Mucosa of stomach (tissue), 1 donor: ENCODE data around the gene BTF3.

Experiments
- H3K27me3 ChIP-seq: one replicate; pipeline ENCODE4 v1.7.0; 2013; ENCODE audit warnings: mild to moderate bottlenecking, low read length; ENCODE audit not compliant: control insufficient read depth, insufficient read depth
- H3K36me3 ChIP-seq: one replicate; pipeline ENCODE4 v1.7.0; 2013; ENCODE audit warnings: low read length; ENCODE audit not compliant: control insufficient read depth, insufficient read depth
- H3K4me1 ChIP-seq: one replicate; pipeline ENCODE4 v1.7.0; 2013; ENCODE audit warnings: mild to moderate bottlenecking, low read length; ENCODE audit not compliant: control insufficient read depth, insufficient read depth
- H3K4me3 ChIP-seq: one replicate; pipeline ENCODE4 v1.7.0; 2013; ENCODE audit warnings: low read length
- H3K9ac ChIP-seq: one replicate; pipeline ENCODE4 v1.7.0; 2013; ENCODE audit warnings: mild to moderate bottlenecking, low read length, moderate library complexity
- H3K9me3 ChIP-seq: one replicate; pipeline ENCODE4 v1.7.0; 2013; ENCODE audit warnings: mild to moderate bottlenecking, low read length, moderate library complexity; ENCODE audit not compliant: control insufficient read depth
- donor health status: Pancreatic carcinoma.

Gene BTF3

DNA sequence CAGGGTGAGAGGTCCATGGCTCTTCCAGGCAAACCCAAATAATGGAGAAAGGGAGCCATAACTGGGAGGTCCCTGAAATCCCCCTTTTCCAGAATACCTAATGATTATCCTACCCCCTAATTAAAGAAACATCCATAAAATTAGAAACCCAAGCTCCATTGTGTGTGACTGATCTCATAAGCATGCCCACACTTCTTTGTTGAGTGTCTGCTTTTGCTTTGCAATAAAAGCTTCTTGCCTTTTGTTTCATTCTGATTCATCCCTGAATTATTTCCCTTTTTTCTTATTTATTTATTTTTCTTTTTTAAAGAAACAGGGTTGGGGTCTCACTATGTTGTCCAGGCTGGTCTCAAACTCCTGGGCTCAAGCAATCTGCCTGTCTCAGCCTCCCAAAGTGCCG lies 33.1 kb downstream of the BTF3 start:
- Histone ChIP-seq H3K9me3 (no peaks in the 10 kb centered on the region), H3K4me3 (no peak overlapping the region), H3K9ac (no peak overlapping the region)

DNA sequence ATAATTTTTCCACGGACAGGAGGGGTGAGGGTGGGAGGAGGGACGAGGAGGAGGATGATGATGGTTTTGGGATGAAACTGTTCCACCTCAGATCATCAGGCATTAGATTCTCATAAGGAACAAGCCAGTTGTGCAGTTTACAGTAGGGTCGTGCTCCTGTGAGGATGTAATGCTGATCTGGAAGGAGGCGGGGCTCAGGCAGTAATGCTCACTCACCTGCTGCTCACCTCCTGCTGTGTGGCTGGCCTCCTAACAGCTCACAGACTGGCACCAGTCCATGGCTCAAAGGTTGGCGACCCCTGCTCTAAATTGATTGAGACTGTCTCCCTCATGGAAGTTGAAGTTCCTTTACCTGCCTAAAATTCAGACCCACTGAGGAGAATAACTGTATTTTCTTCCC lies 34.0 kb downstream of the BTF3 start:
- Histone ChIP-seq H3K36me3 (no peaks in the 10 kb centered on the region), H3K4me3 (no peak overlapping the region), H3K9ac (no peak overlapping the region), H3K27me3 (no peaks in the 10 kb centered on the region), H3K4me1 (no peaks in the 10 kb centered on the region), H3K9me3 (no peaks in the 10 kb centered on the region)

More for the DNA sequence above, 33.1 kb downstream of the BTF3 start:
- Histone ChIP-seq H3K36me3 (no peaks in the 10 kb centered on the region), H3K27me3 (no peaks in the 10 kb centered on the region), H3K4me1 (peaks cover 4% of the 10 kb centered on the region)

DNA sequence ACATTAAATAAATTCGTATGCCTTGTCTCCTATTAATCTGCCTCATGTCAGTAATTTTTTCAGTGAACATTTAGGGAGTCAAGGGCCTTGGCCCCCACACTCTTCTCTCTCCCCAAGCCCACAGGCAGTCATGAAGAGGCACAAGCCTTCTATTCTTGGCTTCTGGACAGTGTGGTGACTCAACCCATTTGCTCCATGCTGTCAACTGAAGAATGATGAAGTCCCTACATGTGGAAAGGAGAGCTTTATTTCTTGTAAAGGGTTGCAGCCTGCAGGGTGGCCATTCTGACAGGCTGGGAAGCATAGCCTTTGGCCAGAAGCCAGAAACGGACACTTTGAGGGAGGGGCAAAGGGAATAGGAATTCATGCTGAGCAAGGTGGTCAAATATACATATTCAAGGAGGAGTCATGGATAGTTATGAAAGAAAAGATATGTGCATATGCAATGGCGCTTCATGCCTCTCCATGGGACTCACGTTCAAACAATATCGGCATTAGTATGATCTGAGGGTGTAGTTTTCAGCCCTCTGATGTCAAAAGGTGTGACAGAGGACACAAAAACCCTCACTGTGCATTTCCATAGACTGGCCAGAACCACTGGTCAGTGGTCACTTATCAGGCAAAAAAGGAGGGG lies 35.9 kb downstream of the BTF3 start:
- Histone ChIP-seq H3K27me3 (no peaks in the 10 kb centered on the region), H3K4me3 (no peak overlapping the region), H3K9ac (no peak overlapping the region), H3K36me3 (no peaks in the 10 kb centered on the region), H3K9me3 (no peaks in the 10 kb centered on the region), H3K4me1 (no peaks in the 10 kb centered on the region)

DNA sequence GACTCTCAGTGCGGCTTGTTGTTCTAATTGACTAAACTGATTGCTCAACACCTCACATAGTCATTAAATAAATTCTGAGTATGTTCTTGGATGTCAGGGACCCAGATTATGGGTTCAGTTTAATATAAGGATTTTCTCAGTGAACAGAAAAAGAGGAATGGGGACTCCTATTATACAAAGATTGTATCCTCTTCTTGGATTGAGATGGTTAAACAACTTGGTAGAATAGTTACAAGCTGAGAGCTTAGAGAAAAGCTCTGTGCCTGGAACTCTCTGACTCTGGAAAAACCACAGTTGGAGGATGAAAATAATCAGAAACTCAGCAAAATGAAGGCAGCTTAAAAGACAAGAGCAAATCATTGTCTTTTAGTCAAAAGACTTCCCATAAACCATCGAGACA lies 36.7 kb downstream of the BTF3 start:
- Histone ChIP-seq H3K27me3 (no peaks in the 10 kb centered on the region), H3K9ac (no peak overlapping the region), H3K4me3 (no peak overlapping the region), H3K4me1 (no peaks in the 10 kb centered on the region), H3K9me3 (no peaks in the 10 kb centered on the region), H3K36me3 (no peaks in the 10 kb centered on the region)

DNA sequence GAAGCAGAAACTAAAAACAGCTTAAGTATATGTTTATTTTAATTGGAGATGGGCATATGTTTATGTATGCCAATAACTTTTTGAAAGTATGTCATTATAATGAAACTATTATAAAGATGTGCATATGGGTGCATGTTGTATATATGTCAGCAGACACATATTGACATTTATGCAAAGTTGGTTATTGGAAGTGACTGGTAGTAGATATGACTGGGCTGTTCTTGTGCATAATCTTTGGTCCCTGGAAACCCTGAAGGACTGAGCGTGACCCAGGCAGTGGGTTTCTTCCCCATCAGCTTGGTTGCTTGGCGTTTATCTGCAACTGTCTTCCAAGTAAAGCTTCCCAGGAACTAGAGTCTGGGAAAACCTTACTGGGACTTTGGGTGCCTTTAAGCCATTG lies 41.5 kb downstream of the BTF3 start:
- H3K9me3 ChIP-seq: no peaks in the 10 kb centered on the region
- no peak overlapping the region for H3K9ac ChIP-seq
- H3K36me3 ChIP-seq: no peaks in the 10 kb centered on the region
- no peaks in the 10 kb centered on the region for H3K27me3 ChIP-seq
- H3K4me1 ChIP-seq: peaks cover 35% of the 10 kb centered on the region
- H3K4me3 ChIP-seq: no peak overlapping the region

DNA sequence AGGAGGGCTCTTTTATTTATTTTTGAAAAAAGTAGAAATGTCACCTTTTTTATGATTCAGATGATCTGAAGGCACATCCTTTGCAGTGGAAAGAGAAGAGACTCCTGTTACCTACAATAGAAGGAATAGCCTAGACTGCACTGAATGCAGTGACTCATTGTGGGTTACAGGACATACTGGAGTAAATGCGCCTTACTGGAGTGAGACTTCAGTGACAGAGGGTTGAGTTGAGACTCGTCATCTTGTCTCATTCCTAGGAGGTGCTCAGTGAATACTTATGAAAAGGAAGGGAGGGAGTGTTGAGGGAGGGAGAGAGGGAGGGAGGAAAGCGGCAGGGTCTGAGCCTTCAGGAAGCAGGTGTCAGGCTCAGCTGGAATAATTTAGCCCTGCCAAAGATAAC lies 42.0 kb downstream of the BTF3 start:
- no peaks in the 10 kb centered on the region for H3K9me3 ChIP-seq
- no peaks in the 10 kb centered on the region for H3K27me3 ChIP-seq
- no peaks in the 10 kb centered on the region for H3K36me3 ChIP-seq
- H3K4me3 ChIP-seq: no peak overlapping the region
- H3K4me1 ChIP-seq: peaks cover 40% of the 10 kb centered on the region
- H3K9ac ChIP-seq: no peak overlapping the region

DNA sequence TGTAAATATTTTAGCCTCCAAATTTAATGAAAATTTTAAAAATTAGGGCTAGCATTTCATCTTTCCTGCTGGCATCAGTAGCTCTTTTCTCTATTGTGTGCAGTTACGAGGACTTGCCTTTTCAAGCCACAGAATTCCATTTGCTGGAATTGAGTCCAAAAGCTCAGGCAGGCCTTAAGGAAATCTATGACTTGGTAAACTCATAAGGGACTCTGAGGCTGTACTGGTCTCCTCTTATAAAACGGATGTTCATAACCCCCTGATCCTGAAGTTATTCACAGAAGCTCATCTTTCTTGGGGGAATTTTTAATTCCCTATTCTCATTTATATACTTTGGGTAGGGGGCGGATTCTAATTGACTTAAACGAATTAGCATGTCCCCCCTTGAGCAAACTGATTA lies 43.8 kb downstream of the BTF3 start:
- H3K4me1 ChIP-seq: peaks cover 41% of the 10 kb centered on the region
- no peak overlapping the region for H3K9ac ChIP-seq
- no peaks in the 10 kb centered on the region for H3K9me3 ChIP-seq
- H3K27me3 ChIP-seq: no peaks in the 10 kb centered on the region
- H3K36me3 ChIP-seq: no peaks in the 10 kb centered on the region
- no peak overlapping the region for H3K4me3 ChIP-seq

DNA sequence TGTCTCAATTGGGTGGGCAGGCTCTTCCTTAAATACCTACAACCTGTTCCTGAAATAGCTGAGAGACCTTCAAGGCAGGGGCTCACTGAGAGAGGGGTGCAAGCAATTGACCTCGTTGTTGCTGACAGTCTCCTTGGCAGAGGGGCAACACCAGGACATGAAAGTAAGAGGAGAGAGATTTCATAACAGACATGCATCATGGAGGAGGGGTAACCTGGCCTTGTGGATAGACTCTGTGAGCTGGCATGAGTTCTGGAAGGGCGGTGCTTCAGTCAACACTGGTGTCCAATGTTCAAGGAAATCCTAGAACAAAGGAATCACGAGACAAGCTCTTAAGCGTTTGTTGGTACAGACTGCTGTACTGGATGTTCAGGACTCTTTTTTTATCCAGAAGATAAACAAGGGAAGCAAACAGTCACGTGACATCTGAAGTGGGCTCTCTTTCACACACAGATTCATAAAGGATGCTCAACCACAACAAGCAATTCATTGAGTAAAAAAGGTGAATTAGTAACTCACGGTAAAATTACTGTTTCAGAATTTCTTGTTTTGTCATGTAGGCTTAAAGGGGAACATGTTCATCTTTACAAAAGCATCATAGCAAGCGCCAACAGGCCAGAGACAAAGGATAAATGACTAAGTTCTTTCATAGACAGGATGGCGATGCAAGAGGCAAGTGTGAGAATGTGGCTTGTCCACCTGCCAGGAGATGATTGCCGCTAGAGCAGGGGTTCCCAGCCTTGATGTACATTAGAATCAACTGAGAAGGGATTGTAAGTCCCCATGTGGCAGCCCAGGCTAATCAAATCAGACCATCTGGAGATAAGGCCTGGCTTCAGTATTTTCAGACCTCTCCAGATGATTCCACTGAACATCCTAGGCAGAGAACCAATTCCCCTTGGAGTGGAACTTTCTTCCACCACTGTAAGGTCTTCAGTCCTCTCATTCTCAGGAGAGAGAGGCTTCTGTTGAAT lies 46.5 kb downstream of the BTF3 start:
- Histone ChIP-seq H3K9me3 (no peaks in the 10 kb centered on the region), H3K4me3 (no peak overlapping the region), H3K9ac (no peak overlapping the region), H3K36me3 (no peaks in the 10 kb centered on the region), H3K27me3 (no peaks in the 10 kb centered on the region), H3K4me1 (peaks cover 41% of the 10 kb centered on the region)

DNA sequence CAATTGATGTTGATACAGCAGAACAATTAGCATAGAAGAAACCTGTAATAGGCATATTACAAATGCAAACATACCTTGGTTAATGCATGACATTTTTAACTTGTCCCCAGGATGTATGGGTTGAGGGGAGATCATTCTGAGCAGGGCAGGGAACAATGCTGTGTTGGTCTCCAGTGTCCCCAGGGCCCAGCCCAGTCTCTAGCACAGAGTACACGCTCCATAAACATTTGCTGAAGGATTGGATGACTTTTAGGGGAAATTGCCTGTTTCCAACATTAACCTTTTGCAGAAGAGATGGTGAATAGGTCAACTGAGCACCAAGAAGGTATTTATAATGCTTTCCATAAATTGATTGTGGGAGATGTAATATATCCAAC lies 47.1 kb downstream of the BTF3 start:
- Histone ChIP-seq H3K4me1 (peaks cover 39% of the 10 kb centered on the region), H3K36me3 (no peaks in the 10 kb centered on the region), H3K9ac (no peak overlapping the region), H3K4me3 (no peak overlapping the region), H3K27me3 (no peaks in the 10 kb centered on the region), H3K9me3 (no peaks in the 10 kb centered on the region)

DNA sequence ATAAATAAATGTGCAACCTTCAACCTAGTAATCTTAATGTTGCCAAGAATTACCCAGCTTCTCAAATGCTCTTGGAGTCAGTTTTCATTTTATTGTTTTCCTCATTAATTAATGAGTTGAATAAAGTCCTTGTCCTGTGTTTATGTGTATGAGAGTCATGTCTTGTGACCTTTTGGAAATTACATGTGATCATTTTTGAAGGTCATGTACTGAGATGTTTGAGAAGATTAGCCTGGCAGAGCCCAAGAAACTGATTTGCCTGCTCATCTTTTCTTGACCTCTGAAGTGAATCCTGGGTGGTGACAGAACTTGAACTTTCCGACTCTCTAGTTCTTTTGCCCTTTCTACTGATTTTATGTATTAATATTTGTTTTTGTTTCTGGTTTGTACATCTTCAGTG lies 51.8 kb downstream of the BTF3 start:
- no peaks in the 10 kb centered on the region for H3K27me3 ChIP-seq
- no peaks in the 10 kb centered on the region for H3K9me3 ChIP-seq

DNA sequence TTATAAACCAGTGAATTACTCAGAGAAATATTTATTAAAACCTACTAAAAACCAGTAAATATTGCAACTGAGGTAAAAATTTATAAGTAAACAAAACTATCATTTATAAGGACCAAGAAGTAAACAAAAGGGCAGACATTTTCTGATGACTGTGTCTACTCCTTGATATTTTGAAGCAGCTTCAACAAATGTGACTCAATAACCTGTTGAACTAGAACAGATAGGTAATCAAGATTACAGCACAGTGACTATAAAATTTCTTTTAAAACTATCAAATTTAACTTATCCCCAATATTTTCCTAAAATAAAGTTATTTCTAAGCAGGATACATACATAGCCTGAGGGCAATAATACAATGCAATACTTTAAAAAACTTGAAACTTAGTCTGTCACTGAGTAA lies 54.4 kb downstream of the BTF3 start:
- no peak overlapping the region for H3K9ac ChIP-seq
- no peaks in the 10 kb centered on the region for H3K36me3 ChIP-seq
- H3K4me1 ChIP-seq: no peaks in the 10 kb centered on the region

More for the DNA sequence above, 51.8 kb downstream of the BTF3 start:
- Histone ChIP-seq H3K4me3 (no peak overlapping the region), H3K4me1 (peaks cover 3% of the 10 kb centered on the region), H3K36me3 (no peaks in the 10 kb centered on the region), H3K9ac (no peak overlapping the region)

More for the DNA sequence above, 54.4 kb downstream of the BTF3 start:
- no peak overlapping the region for H3K4me3 ChIP-seq
- no peaks in the 10 kb centered on the region for H3K9me3 ChIP-seq
- no peaks in the 10 kb centered on the region for H3K27me3 ChIP-seq
